GM20431 (cell line): ENCODE data around the gene CTAGE1.
"Not testable (repeated sequence)": the region's sequence is repeated elsewhere in the genome, so short reads cannot be mapped to it uniquely, and the experiment has no call there.

ENCODE experiments used
- in situ Hi-C: fragments of 300-500 bp; cut with MseI, MboI; formaldehyde crosslinking; loops from one replicate; pipeline ENCODE4 v1.15.0; 2020; ENCODE audit warnings: low sequenced_read_pairs; ENCODE audit not compliant: unreplicated experiment

Gene CTAGE1

DNA sequence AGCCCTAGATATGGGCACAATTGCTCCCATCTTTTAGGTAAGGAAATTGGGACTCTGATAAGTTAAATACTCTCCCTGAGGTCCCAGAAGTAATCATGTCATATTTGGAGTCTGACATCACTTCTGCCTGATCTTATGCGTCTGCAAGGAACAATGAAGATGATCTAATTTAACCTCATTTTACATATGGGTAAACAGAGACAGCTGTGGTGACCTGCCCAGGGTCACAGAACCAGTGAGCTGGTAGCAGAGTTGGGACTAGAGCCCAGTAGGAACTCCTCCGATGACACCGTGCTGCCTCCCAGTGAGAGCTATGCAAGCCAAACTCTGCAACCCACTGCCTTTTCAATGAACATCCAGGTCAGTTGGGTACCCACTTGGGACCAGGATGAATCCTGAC, 17.8 kb downstream of the CTAGE1 start:
- in situ Hi-C loops: no loop called here

- in situ Hi-C loops: no loop called here
These were observed 19.3 kb downstream of the CTAGE1 start for GRCh38 chr18:22398464-22398863.

DNA sequence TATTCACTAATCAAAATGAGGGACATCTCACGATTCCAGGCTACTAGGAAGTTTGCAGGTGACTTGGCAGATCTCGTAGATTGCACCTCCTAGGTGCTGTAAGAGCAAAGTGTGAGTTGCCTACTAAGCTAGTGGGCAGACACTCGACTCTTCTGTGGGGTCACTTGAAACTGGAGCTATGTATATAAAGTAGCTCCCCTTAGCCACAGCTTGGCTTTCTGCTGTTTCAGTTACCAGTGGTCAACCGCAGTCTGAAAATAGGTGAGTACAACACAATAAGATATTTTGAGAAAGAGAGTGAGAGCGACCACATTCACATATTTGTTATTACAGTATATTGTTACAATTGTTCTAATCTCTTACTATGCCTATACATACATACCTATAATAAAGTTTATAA, 23.3 kb downstream of the CTAGE1 start:
- in situ Hi-C loops: no loop called here

GRCh38 chr18:22393164-22393563, 24.6 kb downstream of the CTAGE1 start:
- in situ Hi-C loops: not testable (repeated sequence)

- in situ Hi-C loops: no loop called here
These were observed 26.0 kb downstream of the CTAGE1 start for GRCh38 chr18:22391407-22392345.

- in situ Hi-C loops: no loop called here
These were observed 29.9 kb downstream of the CTAGE1 start for GRCh38 chr18:22387787-22388186.

DNA sequence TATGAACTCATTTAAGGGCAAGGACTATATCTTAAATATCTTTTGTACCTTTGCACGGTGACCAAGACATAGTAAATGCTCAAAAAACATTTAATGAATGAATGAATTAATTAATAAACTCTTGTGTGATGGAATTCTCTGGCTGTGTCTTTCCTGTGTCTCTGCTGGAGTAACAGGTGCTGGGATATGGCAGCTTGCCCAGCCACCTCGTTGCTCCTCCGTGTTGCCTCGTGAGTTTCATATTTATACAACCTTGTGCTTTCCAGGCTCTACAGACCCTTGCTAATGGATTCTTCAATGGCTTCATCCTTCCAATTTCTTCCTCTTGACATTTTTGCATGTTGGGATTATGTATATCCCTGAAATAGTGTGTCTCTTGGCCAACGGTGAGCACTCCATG, 30.4 kb downstream of the CTAGE1 start:
- in situ Hi-C loops: no loop called here

GRCh38 chr18:22385718-22386117, 32.0 kb downstream of the CTAGE1 start:
- in situ Hi-C loops: no loop called here

GRCh38 chr18:22378672-22379282, 38.9 kb downstream of the CTAGE1 start:
- in situ Hi-C loops: no loop called here

DNA sequence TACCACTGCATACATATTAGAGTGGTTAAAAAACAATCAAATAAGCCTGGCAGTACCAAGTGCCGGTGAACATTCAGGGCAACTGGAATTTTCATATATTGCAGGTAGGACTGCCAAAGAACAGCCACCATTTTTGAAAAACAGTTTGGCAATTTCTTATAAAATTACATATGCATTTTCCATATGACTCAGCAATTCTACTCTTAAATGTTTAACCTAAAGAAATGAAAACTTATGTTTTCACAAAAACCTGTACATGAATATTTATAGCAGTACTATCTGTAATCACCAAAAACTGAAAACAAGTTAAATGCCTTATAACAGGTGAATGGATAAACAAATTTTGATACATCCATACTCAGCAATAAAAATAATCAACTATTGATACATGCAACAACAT, 39.9 kb downstream of the CTAGE1 start:
- in situ Hi-C loops: no loop called here

DNA sequence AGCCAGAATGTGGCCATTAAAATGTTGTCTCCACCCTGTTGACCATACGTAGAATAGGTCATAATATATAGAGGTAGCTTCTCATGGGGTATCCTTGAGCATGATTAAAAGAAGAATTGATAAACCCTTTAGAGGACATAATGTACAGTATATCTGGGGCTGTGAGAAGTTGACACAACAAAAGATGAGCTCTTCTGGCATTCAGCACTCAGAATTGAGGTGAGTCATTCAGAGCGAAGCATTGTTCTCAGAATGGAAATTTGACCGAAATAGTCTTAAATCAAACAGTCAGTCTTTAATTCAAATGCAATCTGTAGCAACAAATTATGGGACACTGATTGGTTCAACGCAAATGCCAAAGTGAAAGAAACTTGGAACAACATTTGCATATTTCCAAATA, 47.3 kb downstream of the CTAGE1 start:
- in situ Hi-C loops: no loop called here

DNA sequence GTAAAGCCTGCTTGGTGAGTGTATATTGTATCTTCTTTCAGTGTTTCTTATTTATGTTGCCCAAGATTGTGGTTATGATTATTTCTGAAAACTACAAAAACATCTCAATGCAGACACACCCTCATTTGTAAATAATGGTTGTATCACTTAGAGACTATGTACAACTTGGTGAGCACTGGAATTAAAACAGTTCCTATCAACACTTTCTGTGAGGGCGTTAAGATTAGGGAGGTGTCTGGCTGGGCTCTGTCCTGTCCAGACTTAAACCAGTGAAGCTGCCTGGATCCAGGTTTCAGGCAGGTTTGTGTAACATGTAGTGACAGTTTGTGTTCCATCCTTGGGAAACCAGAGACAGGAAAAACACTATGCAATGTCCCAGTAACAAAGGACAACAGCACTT, 49.7 kb downstream of the CTAGE1 start:
- in situ Hi-C loops: no loop called here

GRCh38 chr18:22367303-22367702, 50.4 kb downstream of the CTAGE1 start:
- in situ Hi-C loops: no loop called here

GRCh38 chr18:22363867-22364463, 53.8 kb downstream of the CTAGE1 start:
- in situ Hi-C loops: no loop called here
